Stomach (tissue), 9 donors: ENCODE data around the gene XRN1. TPM values are rescaled to one million over a fixed set of nuclear protein-coding genes. Genes with fewer than 3 reads are reported as not detected.

Experiments used
- DNase-seq, 2 donors: peaks; one replicate each; pipeline versions ENCODE4 v3.0.0 to v3.0.0-alpha.2; 2013 to 2019
- H3K27ac ChIP-seq, 5 donors: fragments of 200-600 bp in 4 of 5; sonication (generic) in 4 of 5; one replicate each; pipeline ENCODE4 v1.5.1; 2013 to 2019; ENCODE audit warnings: mild to moderate bottlenecking in 1 of 5, moderate library complexity in 1 of 5
- H3K27me3 ChIP-seq, 3 donors: fragments of 200-600 bp; sonication (generic); one replicate each; pipeline ENCODE4 v1.5.1; 2017 to 2019; ENCODE audit warnings: mixed run types in 1 of 3
- H3K36me3 ChIP-seq, 4 donors: fragments of 200-600 bp; sonication (generic); 1 replicate in 3 of 4; 2 replicates in 1 of 4; pipeline ENCODE4 v1.5.1; 2016 to 2019
- H3K4me1 ChIP-seq, 4 donors: fragments of 200-600 bp; sonication (generic); one replicate each; pipeline ENCODE4 v1.5.1; 2016 to 2019
- H3K4me3 ChIP-seq, 4 donors: fragments of 200-600 bp; sonication (generic) in 3 of 4; one replicate each; pipeline ENCODE4 v1.5.1; 2016 to 2019; ENCODE audit warnings: mild to moderate bottlenecking in 1 of 4
- H3K9me3 ChIP-seq, 4 donors: fragments of 200-600 bp; sonication (generic); one replicate each; pipeline ENCODE4 v1.5.1; 2016 to 2019
- EP300 ChIP-seq: sonication (generic); formaldehyde crosslinking; IDR thresholded peaks from one replicate; pipeline ENCODE4 v1.6.1; 2017; ENCODE audit warnings: antibody characterized with exemption
- POLR2A ChIP-seq, 4 donors: fragments of 450-650 bp; IDR thresholded peaks; one replicate each; pipeline ENCODE4 v1.6.1; 2016; ENCODE audit warnings: antibody characterized with exemption in 4 of 4, control low read depth in 2 of 4, mild to moderate bottlenecking in 1 of 4, moderate library complexity in 1 of 4
- POLR2AphosphoS5 ChIP-seq, 3 donors: sonication (generic); formaldehyde crosslinking; IDR thresholded peaks; one replicate each; pipeline ENCODE4 v1.6.1; 2016; ENCODE audit warnings: antibody characterized with exemption in 3 of 3
- WGBS, 5 donors: extraction: QIAGEN DNeasy Blood & Tissue Kit in 3 of 5; methylation state at CpG; one replicate each; pipeline versions ENCODE4 v1.1.5 to v1.1.7; 2013 to 2018; 5-methylcytosine and 5-hydroxymethylcytosine counted together
- intact Hi-C: fragments of 100-400 bp; cut with DNase I; formaldehyde crosslinking; loops from one replicate; pipeline ENCODE4 v1.15.1; 2023; ENCODE audit warnings: low total_unique reads
- polyA plus RNA-seq, 3 donors: library from polyadenylated mRNA; stranded (reverse); fragments of 200-250 nt; gene quantifications; one replicate each; pipeline ENCODE4 v1.2.3, GENCODE V29; 2013
- small RNA-seq, 4 donors: library from RNA; depleted of rRNA; stranded (forward); fragments of <200 nt; gene quantifications; one replicate each; pipeline ENCODE3, GENCODE V24; 2016
- total RNA-seq, 5 donors: library from RNA; depleted of rRNA; stranded (reverse); fragments of >200 nt; gene quantifications; one replicate each; pipeline versions ENCODE4 v1.1.0 to v1.2.3, GENCODE V29; 2014 to 2016
- TF ChIP-seq, protein P1 (sequence below), 7 experiments: fragments of 450-650 bp in 4 of 7; fragments of 200-600 bp in 3 of 7; sonication (generic) in 3 of 7; IDR thresholded peaks; one replicate each; pipeline ENCODE4 v1.5.1; 2016 to 2019; ENCODE audit warnings: antibody characterized with exemption in 7 of 7, control low read depth in 2 of 7, mild to moderate bottlenecking in 1 of 7
- donor health status: healthy with polysubstance abuse.
- donor health status: Bipolar disorder and iron deficiency.
- donor health status: healthy.

Gene XRN1
- total and polyA plus RNA-seq, 8 donors, result 2.3 to 122 (median 25.9) TPM

DNA sequence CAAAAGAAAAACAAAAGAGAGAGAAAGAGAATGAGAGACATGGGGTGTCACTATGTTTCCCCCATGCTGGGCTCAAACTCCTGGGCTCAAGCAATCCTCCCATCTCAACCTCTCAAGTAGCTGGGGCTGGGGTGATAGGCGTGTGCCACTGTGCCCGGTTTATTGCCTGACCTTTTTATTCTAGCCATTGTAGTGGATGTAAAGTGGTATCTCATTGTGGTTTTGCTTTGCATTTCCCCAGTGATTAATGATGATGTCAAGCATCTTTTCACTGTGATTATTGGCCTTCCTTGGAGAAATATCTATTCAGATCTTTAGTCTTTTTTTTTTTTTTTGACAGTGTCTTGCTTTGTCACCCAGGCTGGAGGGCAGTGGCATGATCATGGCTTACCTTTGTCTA lies 184.7 kb downstream of the XRN1 start:
- TF ChIP-seq POLR2AphosphoS5 (IDR thresholded peaks at IDR 0.05) (no peak), EP300 (no peak), POLR2A (IDR thresholded peaks at IDR 0.05) (no peak)
- TF ChIP-seq, protein P1, sequence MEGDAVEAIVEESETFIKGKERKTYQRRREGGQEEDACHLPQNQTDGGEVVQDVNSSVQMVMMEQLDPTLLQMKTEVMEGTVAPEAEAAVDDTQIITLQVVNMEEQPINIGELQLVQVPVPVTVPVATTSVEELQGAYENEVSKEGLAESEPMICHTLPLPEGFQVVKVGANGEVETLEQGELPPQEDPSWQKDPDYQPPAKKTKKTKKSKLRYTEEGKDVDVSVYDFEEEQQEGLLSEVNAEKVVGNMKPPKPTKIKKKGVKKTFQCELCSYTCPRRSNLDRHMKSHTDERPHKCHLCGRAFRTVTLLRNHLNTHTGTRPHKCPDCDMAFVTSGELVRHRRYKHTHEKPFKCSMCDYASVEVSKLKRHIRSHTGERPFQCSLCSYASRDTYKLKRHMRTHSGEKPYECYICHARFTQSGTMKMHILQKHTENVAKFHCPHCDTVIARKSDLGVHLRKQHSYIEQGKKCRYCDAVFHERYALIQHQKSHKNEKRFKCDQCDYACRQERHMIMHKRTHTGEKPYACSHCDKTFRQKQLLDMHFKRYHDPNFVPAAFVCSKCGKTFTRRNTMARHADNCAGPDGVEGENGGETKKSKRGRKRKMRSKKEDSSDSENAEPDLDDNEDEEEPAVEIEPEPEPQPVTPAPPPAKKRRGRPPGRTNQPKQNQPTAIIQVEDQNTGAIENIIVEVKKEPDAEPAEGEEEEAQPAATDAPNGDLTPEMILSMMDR (IDR thresholded peaks at IDR 0.05), result no peak
- H3K4me3 ChIP-seq, result no peak overlapping the region
- no peak overlapping the region for H3K27ac ChIP-seq
- 63 to 78% (median 74%) methylated on average over 2 of the region's 2 CpGs for WGBS, 5 donors
- peaks cover 0 to 6% (median 0%) of the 10 kb centered on the region in 4 donors for H3K9me3 ChIP-seq
- no peaks in the 10 kb centered on the region for H3K27me3 ChIP-seq
- DNase-seq, result no peak
- no peaks in the 10 kb centered on the region for H3K36me3 ChIP-seq
- no peaks in the 10 kb centered on the region for H3K4me1 ChIP-seq
- intact Hi-C loops, result no loop called here

DNA sequence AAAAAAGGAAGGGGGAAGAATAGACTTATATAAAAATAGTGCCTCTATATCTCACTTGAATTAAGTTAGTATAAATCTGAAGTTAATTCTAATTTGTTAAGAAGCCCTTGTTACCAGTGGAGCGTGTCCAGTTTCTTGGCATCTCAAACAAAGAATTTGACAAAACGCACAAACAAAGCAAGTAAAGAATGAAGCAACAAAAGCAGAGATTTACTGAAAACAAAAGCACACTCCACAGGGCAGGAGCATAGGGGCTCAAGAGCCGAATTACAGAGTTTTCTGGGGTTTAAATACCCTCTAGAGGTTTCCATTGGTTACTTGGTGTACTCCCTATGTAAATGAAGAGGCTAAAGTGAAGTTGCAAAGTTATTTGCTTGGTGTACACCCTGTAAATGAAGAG lies 188.5 kb downstream of the XRN1 start:
- H3K27ac ChIP-seq, result no peak overlapping the region
- no peak overlapping the region for H3K4me3 ChIP-seq
- TF ChIP-seq EP300 (no peak), POLR2A (IDR thresholded peaks at IDR 0.05) (no peak), POLR2AphosphoS5 (IDR thresholded peaks at IDR 0.05) (no peak)
- TF ChIP-seq, protein P1 (IDR thresholded peaks at IDR 0.05), result no peak
- intact Hi-C loops, result no loop called here
- 53 to 74% (median 63%) methylated on average over 3 of the region's 3 CpGs for WGBS, 5 donors
- peaks cover 0 to 21% (median 9%) of the 10 kb centered on the region in 4 donors for H3K9me3 ChIP-seq
- H3K36me3 ChIP-seq, result no peaks in the 10 kb centered on the region
- no peaks in the 10 kb centered on the region for H3K27me3 ChIP-seq
- DNase-seq, result no peak
- no peaks in the 10 kb centered on the region for H3K4me1 ChIP-seq

DNA sequence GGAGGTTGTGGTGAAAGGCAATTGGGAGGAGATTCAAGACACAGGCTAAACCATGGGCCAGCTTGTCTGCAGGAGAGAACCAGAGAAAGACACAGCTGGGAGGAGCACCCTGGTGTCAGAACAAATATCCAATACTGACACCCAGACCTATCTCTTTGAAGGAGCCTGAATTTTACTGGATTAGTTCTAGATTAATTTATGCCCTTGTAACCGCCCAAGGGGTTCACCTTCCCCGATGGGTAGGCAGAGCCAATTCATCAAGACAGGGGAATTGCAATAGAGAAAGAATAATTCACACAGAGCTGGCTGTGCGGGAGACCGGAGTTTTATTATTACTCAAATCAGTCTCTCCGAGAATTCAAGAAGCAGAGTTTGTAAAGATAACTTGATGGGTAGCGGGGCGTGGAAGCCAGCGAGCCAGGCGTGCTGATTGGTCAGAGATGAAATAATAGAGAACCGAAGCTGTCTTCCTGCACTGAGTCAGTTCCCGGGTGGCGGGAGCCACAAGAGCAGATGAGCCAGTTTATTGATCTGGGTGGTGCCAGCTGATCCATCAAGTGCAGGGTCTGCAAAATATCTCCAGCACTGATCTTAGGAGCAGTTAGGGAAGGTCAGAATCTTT lies 191.0 kb downstream of the XRN1 start:
- no peak for TF ChIP-seq EP300
- TF ChIP-seq POLR2A (IDR thresholded peaks at IDR 0.05), result no peak
- TF ChIP-seq POLR2AphosphoS5 (IDR thresholded peaks at IDR 0.05), result no peak
- TF ChIP-seq, protein P1 (IDR thresholded peaks at IDR 0.05), result no peak
- DNase-seq, result no peak
- Histone ChIP-seq H3K27me3 (no peaks in the 10 kb centered on the region), H3K9me3 (peaks cover 0 to 28% (median 8%) of the 10 kb centered on the region in 4 donors), H3K36me3 (no peaks in the 10 kb centered on the region), H3K4me1 (no peaks in the 10 kb centered on the region), H3K4me3 (no peak overlapping the region), H3K27ac (no peak overlapping the region)
- WGBS, 5 donors, result 91 to 96% (median 93%) methylated on average over 12 of the region's 12 CpGs
- intact Hi-C loops, result no loop called here

Small RNA genes within 50 kb of the gene (small RNA-seq; reads per million reads assigned to genes)
- gene RNU1-100P (0 reads per million in 4 donors), gene RNU6-1294P (0 reads per million in 4 donors)

Other genes starting within 250 kb of the XRN1 start
- 100 to 1,000 TPM in 2 of 5 donors, 10 to 100 TPM in 3; 17.1 to 194 (median 56.2) TPM for gene GK5, start 222.5 kb downstream of the XRN1 start, total RNA-seq
- gene GK5, start 222.5 kb downstream of the XRN1 start, polyA plus RNA-seq, result 1 to 10 TPM; 2.6 to 3.9 (median 2.7) TPM
- gene ATR, start 130.7 kb upstream of the XRN1 start, total RNA-seq, result 10 to 100 TPM; 12.8 to 51.0 (median 34.2) TPM
- gene ATR, start 130.7 kb upstream of the XRN1 start, polyA plus RNA-seq, result 10 to 100 TPM in 1 of 3 donors, 1 to 10 TPM in 2; 6.0 to 13.6 (median 9.0) TPM
- 10 to 100 TPM; 12.5 to 79.1 (median 27.1) TPM for gene PLS1, start 148.4 kb upstream of the XRN1 start, total RNA-seq
- 10 to 100 TPM in 2 of 3 donors, 1 to 10 TPM in 1; 5.2 to 26.1 (median 10.1) TPM for gene PLS1, start 148.4 kb upstream of the XRN1 start, polyA plus RNA-seq